ENCODE measurements around the gene DNAJC19.

The DNAJC19 gene

DNA sequence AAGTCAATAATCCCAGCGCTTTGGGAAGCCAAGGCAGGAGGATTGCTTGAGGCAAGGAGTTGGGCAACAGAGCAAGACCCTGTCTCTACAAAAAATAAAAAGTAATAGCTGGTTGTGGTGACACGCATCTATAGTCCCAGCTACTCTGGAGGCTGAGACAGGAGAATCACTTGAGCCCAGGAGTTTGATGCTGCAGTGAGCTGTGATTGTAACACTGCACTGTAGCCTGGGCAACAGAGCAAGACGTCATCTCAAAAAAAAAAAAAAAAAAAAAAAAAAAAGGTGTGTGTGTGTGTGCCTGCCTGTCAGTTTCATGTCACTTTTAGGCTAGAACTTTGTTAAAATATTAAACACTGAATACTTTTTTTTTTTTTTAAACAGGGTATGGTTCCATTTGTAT is 28.4 kb downstream of the DNAJC19 start:
- DNase-seq (ENCODE audit: low spot score) = no peak

DNA sequence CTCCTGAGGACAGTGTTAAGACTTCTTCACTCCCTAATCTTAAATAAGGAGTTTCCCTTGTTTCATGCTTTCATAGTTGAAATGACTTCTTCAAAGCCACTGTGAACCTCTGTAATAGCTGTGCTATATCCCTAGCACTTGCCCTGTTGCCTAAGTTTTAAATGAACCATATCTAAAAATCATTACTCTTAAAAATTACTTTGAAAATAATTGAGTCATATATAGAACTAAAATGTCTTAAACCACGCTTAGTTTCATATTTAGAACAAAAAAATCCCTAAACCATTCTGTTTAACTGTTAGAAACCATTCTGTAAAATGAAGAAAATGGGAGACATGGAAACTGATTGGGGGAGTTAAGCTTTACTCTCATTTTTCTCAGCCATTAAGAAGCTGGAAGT is 29.8 kb downstream of the DNAJC19 start:
- DNase-seq (ENCODE audit: low spot score) = no peak

DNA sequence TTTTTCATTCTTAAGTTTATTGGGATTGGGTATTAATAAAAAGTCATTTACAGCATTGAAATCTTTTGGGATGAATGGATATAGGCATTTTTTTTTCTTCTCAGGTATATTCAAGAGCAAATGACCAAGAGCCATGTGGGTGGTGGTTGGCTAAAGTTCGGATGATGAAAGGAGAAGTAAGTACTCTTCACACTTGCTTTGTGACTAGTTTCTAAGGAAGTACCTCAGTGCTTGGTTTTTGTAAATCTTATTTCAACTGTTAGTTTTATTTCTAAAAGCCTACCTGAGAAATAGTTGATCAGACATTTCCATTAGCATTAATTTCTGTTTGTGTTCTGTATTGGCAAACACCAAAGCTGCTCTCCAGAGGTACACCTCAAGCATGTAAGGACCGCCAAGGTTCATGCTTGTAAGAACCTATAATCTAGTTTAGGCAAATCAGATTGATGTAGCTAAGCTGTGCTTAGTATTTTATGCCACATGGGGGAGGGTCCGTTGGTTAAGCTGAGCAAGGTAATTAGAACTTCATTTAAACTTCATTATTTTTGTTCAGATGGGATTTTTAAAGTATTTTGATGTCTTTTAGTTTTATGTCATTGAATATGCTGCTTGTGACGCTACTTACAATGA is 41.7 kb downstream of the DNAJC19 start:
- DNase-seq (ENCODE audit: low spot score) = no peak

DNA sequence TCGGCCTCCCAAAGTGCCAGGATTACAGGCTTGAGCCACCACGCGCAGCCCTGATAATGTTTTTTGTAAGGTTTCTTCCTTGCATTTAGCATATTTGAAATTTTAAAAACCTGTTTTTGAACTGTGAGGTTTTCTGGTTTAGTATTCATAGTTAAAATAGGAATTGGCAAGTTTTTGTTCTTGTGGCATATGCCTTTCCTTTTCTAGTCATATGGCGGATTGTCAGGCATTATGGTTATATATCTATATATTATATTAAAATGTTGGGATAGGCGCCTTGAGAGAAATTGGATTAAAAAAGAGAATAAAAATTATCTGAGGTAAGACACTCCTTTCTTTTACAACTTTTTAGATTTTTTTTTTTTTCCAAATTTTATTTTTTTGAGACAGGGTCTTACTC is 48.7 kb downstream of the DNAJC19 start:
- no peak for DNase-seq (ENCODE audit: low spot score)

DNA sequence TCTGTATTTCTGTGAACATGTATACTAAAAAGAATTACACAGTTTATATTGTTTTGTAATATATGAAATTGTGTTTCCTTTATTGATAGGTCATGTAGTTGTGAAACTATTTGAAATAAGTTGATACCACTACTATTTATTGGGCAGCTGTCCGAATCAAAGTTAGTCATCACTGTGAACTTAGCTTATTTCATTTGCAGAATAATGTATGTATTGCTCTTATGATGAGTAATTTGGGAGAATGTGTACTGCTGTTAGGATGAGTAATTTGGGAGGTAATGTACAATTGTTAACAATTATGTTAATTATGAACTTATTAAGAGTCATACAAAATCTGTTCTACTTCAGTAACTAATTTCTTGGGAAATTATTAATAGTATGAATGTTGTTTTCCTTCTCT is 54.9 kb downstream of the DNAJC19 start:
- DNase-seq (ENCODE audit: low spot score) = no peak

Measured in CD4-positive, alpha-beta T cell treated with Interleukin-2 at 100 ng/mL for 4 hours (primary cell).